PFSK-1 (cell line): Measurements from ENCODE around the gene LDLRAD3.

ENCODE experiments used
- FOXP2 ChIP-seq: optimal IDR thresholded peaks from 2 replicates; pipeline ENCODE3; 2011; ENCODE audit warnings: borderline replicate concordance, control low read depth, inconsistent platforms; ENCODE audit not compliant: insufficient read depth; ENCODE audit errors: extremely low read length, extremely low read depth
- POLR2AphosphoS5 ChIP-seq: IDR thresholded peaks from 2 replicates; pipeline ENCODE4 v1.6.1; 2012; ENCODE audit warnings: low read depth, mild to moderate bottlenecking, control low read depth, low read length, moderate library complexity
- SIN3A ChIP-seq: IDR thresholded peaks from 2 replicates; pipeline ENCODE4 v1.6.1; 2012; ENCODE audit warnings: mild to moderate bottlenecking, low read length, moderate library complexity, borderline replicate concordance; ENCODE audit not compliant: insufficient read depth
- TAF1 ChIP-seq: IDR thresholded peaks from 2 replicates; pipeline ENCODE4 v1.6.1; 2012; ENCODE audit warnings: low read length, control low read depth, borderline replicate concordance; ENCODE audit not compliant: insufficient read depth
- TF ChIP-seq, protein P1 (sequence below), 2 experiments: IDR thresholded peaks; 2 replicates each; pipeline versions ENCODE4 v1.6.1 to v1.8.0; 2011 to 2012; ENCODE audit warnings: low read depth in 2 of 2, low read length in 2 of 2, control low read depth in 1 of 2, inconsistent platforms in 1 of 2, mild to moderate bottlenecking in 1 of 2, moderate library complexity in 1 of 2; ENCODE audit not compliant: insufficient read depth in 1 of 2

GRCh38 chr11:35937700-35938099, 6.2 kb upstream of the LDLRAD3 start:
- TF ChIP-seq POLR2AphosphoS5: no peak
- TF ChIP-seq, protein P1, sequence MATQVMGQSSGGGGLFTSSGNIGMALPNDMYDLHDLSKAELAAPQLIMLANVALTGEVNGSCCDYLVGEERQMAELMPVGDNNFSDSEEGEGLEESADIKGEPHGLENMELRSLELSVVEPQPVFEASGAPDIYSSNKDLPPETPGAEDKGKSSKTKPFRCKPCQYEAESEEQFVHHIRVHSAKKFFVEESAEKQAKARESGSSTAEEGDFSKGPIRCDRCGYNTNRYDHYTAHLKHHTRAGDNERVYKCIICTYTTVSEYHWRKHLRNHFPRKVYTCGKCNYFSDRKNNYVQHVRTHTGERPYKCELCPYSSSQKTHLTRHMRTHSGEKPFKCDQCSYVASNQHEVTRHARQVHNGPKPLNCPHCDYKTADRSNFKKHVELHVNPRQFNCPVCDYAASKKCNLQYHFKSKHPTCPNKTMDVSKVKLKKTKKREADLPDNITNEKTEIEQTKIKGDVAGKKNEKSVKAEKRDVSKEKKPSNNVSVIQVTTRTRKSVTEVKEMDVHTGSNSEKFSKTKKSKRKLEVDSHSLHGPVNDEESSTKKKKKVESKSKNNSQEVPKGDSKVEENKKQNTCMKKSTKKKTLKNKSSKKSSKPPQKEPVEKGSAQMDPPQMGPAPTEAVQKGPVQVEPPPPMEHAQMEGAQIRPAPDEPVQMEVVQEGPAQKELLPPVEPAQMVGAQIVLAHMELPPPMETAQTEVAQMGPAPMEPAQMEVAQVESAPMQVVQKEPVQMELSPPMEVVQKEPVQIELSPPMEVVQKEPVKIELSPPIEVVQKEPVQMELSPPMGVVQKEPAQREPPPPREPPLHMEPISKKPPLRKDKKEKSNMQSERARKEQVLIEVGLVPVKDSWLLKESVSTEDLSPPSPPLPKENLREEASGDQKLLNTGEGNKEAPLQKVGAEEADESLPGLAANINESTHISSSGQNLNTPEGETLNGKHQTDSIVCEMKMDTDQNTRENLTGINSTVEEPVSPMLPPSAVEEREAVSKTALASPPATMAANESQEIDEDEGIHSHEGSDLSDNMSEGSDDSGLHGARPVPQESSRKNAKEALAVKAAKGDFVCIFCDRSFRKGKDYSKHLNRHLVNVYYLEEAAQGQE (IDR thresholded peaks at IDR 0.05; ENCODE audit: insufficient read depth in 1 of 2, low read depth in 2 of 2, low read length in 2 of 2): no peak
- no peak for TF ChIP-seq TAF1
- no peak for TF ChIP-seq SIN3A
- TF ChIP-seq FOXP2: no peak
